Stimulated activated CD8-positive, alpha-beta memory T cell treated with anti-CD3 and anti-CD28 coated beads, Interleukin-4, amount 100 ng/mL, for 4 hours (primary cell): Measurements from ENCODE around the gene UNC119.
"Not testable (repeated sequence)": the region's sequence is repeated elsewhere in the genome, so short reads cannot be mapped to it uniquely, and the experiment has no call there.

Source experiments
- DNase-seq, 2 donors: peaks; one replicate each; pipeline ENCODE4 v3.0.0-alpha.2; 2020; ENCODE audit warnings: low read depth in 2 of 2, low spot score in 1 of 2

Gene UNC119

DNA sequence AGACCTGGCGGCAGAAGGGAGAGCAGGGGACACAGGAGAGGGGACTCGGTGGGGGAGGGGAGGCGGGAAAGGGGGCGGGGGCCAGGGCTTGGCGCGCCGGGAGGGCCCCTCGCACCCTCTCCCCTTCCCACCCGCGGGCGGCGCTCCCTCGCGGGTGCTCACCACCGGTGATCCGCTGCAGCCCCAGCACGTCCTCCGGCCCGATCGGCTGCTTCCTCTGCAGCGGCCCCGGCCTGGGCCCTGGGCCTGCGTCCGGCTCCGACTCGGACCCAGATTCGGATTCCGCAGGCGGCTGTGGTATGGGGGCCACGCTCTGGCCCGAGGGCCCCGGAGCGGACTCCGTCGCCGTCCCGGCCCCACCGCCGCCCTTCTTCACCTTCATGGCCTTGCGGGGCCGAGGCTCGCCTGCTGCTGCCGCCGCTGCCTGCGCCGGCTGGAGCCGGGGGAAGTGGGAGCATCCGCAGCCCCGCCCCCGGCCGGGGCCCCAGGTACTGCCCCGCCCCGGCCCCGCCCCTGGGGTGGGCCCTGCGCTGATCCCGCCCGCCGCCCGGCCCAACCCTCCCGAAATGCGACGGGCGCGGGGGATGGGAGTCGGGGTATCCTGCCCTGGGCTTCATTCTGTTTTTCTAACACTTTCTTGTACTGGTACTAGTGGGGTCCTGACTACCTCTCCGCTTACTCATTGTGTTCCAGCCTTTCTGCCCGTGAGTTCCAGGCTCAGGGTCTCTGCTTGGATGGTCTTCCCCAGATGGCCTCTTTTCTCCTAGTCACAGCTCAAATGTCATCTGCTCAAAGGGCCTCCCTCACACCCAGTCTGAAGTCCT lies at the start of gene UNC119:
Gene UNC119 (minus strand): TSS at position 449 of the 824 bp plus-strand sequence. CDS start 67 bp downstream, at position 382.
- peak; percentile 48 to 52 for DNase-seq

DNA sequence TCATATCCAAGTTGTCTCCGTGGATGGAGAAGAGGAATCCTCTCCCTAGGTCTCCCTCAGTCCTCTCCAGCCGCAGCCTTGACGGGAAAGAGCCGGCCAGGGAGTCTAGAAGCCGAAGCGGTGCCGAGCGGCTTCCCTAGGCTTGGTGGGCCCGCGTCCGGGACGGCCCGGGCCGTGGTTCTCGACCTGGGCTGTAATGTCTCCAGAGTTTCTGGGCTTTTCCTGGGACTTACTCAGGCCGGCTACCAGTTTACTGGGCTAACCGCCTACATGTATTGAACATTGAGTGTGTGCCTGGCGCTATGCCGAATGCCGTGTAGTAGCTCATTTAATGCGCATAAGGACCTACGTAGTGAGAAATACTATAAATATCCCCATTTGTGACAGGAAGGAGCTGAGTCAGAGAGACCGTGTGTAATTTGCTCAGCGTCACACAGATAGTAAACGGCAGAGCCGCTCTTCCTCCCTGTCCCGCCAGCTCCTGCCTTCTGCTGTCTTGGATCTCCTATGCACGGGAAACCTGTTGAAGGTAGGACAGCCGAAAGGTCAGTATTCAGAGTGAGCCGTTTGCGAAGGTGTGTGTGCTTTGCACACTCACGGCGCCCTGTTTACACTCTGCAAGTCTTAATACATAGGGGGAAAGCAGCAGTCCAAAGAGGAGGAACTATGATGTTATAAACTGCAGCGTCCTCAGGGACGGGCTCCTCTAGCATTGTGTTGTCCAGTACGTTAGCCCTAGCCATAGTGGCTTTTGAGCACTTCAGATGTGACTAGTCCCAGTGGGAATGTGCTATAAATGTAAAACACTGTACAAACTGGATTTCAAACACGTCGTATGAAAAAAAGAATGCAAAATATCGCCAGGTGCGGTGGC lies 47.1 kb upstream of the UNC119 start:
- DNase-seq: peak; percentile 38 to 40

DNA sequence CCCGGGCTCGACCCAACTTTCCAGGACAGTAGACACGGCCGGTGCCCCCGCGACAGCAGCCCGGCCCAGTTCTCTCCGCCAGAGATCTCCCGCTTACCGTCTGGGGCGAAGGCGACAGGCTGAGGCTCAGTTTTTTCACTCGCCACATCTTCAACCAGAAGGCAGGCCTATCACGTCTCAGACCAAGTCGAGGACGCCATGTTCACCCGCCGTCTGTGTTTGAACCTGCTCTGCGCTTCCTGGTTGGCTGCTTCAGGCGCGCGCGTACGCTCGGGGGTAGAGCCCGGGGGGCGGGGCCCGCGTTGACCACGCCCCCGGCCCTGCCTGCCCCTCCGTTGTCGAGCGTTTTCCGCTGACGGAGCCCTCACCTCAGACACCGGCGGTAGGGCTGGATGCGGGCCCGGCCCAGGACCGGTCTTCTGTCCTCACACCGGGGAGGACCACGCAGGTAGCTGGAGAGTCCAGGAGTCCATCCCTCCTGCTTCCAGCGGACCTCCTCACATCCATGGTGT lies 46.4 kb upstream of the UNC119 start, which contains the start of gene SPAG5:
Gene SPAG5 (minus strand): TSS at position 227 of the 512 bp plus-strand sequence. CDS start 79 bp downstream, at position 148.
- DNase-seq: peak; percentile 74 to 89

DNA sequence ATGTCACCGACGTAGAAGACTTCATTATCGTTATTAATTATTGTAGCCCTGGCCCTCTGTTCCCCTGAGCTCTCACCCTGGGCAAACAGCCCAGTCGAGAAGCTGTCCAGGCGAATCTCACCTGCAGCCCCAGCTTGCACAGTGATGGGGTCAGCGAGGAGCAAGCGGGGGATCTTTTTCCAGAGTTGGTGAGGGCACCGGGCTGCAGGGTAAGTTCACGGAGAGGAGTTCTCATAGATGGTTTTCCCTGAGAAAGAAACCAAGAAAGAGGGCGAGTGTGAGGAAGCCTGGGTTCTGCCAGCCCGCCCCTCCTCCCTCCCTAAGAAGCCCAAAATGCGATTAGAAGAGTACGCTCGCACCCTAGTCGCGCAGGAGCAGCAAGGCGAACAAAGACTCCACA lies 46.0 kb upstream of the UNC119 start:
- no peak for DNase-seq

DNA sequence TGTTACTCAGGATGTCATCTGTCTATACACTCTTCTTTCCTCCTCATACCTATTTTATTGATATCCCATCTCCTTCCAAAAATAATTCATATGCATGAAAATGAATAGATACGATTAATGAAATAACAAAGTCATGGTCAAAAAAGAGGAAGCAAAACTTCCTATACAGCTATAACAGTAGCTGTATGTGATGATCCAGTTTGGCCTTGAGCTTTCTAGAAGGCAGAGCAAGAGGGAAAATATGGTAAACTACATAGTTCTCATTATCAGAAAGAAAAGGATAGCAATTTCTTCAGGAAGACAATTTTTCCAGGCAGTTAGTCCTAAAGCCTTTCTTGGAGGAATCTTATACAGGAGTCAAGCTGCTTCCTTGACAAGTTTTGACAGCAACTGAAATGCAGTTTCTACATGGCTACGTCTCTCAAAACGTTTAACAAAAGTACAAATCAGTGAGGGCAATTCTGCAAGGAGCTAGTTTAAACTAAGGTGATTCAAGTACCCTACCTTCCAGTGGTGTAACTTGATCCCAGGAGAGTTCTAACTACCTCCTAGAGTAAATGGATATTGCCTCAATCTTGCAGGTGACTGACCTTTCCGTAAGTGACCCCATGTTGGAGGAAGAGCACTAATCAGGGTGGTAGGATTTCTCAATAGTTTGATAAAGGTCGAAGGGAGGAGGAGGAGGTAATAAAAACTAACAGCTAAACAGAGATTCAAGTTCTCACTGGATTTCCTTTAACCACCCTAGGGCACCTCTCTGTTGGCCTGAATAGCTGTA lies 45.4 kb upstream of the UNC119 start:
- no peak for DNase-seq

DNA sequence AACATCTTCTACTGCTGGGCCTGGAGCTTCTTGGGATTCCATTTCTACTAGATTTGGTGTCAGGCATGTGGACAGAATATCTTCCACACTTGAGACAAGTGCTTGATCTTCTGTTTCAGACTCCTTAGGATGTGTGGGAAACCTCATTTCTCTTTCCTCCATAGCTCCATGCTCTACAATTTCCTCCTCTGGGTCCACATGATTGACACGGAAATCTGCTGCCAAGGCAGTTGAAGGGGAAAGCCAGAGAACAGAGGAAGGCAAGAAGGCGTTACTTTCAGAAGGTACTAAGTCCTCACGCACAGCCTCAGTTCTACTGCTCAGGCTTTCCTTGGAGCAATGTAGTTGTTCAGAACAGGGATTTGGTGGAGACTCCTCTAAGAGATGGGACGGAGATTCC lies 39.8 kb upstream of the UNC119 start:
- DNase-seq: no peak

DNA sequence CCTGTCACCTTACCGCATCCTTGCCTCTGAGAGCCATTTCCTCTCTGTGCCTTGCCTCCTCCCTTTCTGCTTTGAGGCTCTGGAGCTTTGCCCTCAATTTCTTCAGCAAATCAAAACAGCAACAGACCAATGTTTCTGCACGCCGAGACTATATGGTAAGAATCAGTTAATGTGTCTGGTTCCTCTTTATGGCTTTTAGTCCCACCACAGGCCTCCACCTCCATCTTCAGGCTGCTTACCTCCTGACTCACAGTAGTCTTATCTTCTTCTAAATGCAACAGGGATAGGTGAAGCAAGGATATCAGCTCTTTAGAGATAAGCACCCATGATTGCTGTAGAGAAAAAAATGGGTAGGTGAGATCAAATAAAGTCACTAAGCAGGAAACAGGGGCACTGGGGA lies 33.4 kb upstream of the UNC119 start:
- DNase-seq: no peak

DNA sequence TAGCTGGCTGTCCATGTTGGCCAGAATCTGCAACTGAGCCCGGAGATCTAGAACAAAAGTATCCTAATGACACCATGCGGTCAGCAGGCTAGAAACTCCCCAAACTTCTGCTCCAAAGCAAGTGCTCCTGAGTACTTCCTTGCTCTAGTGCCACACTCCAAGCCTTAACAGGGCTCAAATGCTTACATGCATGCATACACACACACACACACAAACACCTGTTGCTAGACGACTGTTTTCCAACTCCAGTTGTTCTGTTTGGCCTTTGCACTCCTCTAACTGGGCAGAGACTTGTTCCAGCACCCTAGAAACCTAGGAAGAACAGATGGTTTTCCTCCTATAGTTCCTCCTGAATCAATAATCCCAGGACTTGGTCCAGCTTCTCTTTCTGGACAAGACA lies 32.0 kb upstream of the UNC119 start:
- DNase-seq: no peak

DNA sequence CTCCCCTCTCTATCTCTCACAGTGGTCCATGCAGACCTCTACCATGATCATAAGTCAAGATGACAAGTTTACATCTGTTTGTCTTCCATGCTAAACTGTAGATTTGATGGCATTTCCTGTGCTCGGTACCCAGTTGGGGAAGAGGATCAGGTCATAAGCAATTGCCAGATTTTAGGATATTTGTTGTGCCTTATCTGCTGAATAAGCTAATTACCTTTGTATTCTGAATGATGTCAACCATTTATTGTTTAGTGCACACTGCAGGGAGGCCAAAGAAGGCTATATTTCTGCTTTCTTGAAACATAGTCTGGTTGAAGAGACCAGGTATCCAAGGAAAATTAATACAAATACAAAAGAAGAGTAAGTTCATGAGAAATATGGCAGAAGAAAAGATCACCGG lies 30.1 kb upstream of the UNC119 start:
- no peak for DNase-seq

DNA sequence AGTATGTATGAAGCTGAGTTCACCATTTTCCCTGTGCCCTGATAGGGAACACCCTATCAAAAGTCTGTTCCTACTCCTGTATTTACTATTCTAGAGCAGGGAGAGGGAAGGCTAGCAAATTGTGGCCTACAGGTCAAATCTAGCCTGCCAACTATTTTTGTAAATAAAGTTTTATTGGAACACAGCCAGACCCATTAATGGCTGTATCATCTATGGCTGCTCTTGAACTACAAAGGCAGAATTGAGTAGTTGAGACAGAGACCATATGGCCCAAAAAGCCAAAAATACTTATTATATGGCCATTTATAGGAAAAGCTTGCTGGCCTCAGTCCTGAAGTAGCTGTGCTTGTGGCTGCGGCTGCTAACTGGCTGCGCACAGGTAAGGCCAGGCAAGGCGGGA lies 28.5 kb upstream of the UNC119 start:
- no peak for DNase-seq

DNA sequence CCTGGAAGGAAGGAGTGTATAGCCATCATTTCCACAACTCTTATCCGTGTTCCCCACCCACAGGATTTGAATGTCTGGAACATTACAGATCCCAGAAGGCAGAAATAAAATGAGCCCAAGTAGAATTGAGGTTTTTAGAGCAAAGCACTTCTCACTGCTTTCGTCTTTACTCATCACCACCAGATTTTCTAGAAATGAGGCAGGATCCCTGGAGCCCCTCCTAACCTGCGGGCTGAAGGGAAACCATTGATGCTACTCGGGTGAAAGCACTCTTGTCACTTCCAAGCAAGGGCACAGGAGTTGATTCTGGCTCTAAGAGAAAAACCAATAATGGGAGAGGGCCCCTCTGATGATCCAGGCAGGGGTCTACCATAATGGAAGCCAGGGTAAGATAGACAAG lies 27.1 kb upstream of the UNC119 start:
- no peak for DNase-seq

DNA sequence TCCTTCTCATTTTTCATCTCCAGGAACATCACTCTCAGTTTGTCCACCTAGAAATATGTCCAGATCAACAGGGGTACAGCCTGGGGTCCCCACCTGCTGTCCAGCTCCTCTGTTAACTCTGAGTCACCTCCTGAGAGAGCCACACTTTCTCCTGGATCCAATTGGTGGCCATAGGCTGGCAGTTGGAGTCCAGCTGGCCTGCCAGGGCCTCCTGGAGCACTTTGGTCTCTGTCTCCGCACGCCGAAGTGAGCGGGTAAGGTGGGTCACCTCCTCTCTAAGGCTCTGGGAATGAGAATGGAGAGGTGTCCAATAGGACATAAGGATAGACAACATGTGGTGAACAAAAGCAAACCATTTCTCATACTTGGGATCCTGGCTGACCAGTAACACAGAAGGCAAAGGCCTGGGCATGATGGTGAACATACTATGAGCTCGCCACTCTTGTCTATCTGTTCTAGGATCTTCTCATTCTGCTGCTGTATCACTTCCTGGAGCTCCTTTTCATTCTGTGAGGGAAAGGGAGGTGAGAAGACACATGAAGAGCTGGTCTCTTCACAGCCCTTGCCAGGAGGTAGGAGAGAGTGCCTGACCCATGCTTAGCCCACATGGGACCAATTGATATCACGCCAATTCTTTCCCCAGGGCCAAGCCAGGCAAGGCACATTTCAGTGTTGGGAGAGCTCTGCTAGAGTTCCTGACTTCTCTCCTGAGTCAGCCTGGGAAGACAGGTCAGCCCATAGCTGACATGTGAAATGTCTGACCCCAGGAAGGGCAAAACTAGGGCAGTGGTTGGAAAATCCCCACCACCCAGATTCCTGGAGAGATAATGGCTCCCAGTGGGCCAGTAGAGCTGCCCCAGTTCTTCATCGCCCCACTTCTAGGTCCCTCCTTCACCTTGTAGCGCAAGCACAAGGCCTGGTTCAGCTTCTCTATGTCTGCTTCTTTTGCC lies 26.1 kb upstream of the UNC119 start:
- DNase-seq: no peak

DNA sequence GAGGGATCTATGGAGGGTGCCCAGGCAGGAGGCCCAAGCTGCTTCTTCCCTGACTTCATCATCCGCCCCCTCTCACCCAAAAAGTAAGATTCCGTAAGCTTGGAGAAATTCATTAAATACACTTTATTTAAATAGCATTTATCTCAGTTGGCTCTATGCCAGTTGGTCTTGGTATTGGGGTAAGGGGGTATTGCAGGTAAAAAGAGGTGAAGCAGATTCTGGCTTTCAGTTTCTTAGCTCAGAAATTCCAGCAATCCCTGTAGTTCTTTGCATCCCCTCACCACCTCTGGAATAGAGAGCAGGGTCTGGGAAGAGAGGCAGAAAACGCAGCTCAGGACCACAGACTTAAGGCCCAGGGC lies 25.0 kb upstream of the UNC119 start:
- no peak for DNase-seq

DNA sequence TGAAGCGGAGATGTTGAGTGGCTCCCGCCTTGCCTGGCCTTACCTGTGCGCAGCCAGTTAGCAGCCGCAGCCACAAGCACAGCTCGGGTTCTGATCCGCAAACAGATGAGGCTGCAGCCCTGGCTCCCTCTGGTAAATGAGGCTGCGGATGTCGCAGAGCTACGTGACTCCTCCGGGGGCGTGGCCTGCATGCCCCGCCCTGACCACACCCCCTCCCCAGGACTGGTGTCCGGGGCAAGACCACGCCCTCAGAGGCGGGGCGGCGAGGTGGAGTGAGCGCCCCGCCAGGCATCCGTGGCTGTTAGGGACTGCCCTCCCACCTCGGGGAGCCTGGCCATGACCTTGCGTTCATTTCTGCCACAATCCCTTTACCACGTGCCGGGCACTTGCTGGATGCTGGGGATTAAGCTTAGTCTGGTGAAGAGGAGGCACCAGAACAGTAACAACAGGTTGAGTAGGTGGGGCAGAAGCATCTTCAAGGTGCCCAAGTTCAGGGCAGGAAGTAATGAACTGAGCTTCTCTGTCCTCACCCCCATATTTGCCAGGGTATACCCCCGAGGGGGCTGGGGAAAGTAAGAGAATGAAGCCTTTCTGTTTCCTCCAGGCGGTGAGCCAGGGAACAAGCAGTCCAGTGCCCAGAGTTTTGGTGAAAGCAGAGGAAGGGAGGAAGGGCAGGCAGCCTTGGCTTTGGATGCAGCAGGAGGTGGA lies 24.5 kb upstream of the UNC119 start, which contains the start of gene ALDOC:
Gene ALDOC (minus strand): TSS at position 138 of the 708 bp plus-strand sequence. CDS start 1,363 bp downstream, outside the sequence.
- DNase-seq: peak; percentile 91 to 96

DNA sequence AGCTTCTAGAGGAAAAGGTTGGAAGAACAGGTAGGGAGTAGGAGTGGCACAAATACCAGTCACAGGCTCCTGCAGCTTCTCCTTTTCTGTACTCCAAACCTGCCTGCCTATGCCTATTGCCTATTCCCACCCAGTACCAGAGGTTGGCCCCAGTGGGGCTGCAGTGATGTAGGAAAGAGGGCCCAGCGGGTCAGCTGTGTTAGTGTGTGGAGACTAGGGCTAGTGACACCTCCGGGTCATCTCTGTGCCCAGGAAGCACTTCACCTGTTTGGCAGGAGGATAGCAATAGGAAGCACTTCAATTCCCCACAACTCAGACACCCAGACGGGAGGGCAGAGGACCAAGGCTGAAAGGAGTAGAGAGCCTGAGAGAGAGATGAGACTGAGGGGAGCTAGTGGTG lies 23.6 kb upstream of the UNC119 start:
- not testable (repeated sequence) for DNase-seq

DNA sequence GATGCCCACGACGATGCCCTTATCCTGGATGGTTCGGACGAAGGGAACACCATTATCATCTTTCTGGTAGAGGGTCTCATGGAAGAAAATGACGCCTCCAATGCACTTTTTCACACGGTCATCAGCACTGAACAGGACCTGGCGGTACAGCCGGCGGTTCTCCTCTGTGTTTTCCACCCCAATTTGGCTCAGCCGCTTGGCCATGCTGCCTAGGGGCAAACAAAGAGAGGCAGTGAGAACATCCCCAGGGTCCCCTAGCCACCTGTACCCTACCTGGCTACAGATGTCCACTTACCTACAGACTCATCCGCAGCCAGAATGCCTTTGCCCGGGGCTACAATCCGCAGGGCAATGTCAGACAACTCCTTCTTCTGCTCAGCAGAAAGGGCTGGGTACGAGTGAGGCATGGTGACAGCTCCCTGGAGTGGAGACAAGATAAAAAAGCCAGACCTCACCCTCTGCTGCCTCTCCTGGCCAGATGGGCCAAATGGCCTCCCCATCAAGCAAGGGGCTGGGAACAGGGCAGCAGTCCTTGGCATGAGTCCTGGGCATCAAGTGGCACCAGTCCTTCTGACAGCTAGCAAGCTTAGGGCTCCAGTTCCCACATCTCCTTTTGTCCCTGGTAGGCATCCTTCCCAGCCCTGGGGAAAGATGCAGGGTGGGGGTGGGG lies 22.8 kb upstream of the UNC119 start:
- DNase-seq: no peak

DNA sequence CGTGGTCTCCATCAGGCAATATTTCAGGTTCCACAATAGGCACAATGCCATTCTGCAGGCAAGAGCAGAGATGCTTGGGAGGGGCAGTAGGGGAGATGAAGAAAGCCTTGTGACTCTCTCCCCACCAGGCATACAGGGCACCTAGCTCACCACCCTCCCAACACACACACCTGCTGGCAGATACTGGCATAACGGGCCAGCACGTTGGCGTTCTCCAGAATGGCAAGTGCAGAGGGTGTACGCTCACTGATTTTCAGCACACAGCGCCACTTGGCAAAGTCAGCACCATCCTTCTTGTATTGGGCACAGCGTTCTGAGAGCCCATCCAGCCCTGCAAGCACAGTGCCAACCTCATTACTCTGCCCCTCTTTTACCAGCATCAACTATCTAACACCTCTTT lies 22.1 kb upstream of the UNC119 start:
- no peak for DNase-seq

DNA sequence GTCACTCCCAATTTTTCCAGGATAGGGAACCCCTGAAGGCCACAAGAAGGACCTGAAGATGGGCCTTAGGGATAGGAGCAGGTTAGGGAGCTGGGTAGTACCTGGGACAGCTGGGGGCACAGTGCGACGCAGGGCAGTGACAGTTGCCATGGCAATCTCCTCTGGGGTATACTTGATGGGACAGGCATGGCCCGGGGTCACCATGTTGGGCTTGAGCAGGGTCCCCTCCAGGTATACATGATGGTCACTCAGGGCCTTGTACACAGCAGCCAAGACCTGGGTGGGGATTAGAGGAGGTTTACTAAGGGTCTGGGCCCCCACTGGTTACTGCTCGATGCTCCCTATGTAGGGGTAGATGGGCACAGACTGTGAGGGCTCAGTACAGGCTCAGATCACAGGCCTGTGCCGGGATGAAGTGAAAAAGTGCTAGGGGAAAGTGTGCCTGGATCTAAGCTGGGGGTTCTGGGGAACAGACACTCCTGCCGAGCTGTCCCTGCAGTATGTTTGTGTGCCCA lies 21.6 kb upstream of the UNC119 start:
- DNase-seq: no peak
